ENCODE data around the gene ALPP.
"Not testable (repeated sequence)": the region's sequence is repeated elsewhere in the genome, so short reads cannot be mapped to it uniquely, and the experiment has no call there.

ALPP gene

DNA sequence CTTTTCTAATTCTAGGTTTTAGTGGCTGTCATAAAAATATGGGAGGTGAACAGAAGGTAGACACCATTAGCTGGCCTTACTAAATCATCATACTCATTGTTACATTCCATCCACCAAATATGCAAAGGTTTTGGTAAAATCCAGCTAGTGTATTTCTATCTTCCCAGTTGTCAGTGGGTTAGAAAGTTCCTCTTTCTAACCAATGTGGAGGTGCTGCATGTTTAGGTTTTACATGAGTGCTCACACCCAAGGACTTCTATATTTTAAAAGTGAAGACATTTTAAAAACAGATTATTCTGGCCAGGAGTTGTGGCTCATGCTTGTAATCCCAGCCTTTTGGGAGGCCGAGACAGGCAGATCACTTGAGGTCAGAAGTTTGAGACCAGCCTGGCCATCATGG, 5.9 kb downstream of the ALPP start:
- H3K9ac ChIP-seq (ENCODE audit: low read length) = no peak overlapping the region
- H3K4me1 ChIP-seq (ENCODE audit: control insufficient read depth, insufficient read depth, low read length) = no peaks in the 10 kb centered on the region
- H3K4me3 ChIP-seq (ENCODE audit: low read length) = no peak overlapping the region
- H3K36me3 ChIP-seq (ENCODE audit: control insufficient read depth, insufficient read depth, low read length) = no peaks in the 10 kb centered on the region
- H3K27ac ChIP-seq (ENCODE audit: low read depth, low read length) = no peak overlapping the region
- peaks cover 10% of the 10 kb centered on the region for H3K27me3 ChIP-seq (ENCODE audit: control insufficient read depth, insufficient read depth, low read length)

DNA sequence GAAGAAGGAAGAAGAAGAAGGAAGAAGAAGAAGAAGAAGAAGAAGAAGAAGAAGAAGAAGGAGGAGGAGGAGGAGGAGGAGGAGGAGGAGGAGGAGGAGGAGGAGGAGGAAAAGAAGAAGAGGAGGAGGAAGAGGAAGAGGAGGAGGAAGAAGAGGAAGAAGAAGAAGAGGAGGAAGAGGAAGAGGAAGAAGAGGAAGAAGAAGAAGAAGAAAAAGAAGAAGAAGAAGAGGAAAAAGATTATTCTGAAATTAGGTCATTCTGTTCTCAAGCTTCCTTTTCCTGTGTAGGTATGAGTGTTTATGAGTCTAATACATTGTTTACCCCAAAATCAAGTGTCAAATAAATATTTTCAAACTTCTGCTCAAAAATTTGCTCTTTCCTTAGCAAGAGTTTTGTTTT, 6.5 kb downstream of the ALPP start:
- not testable (repeated sequence) for H3K36me3 ChIP-seq (ENCODE audit: control insufficient read depth, insufficient read depth, low read length); H3K27me3 ChIP-seq (ENCODE audit: control insufficient read depth, insufficient read depth, low read length); H3K4me1 ChIP-seq (ENCODE audit: control insufficient read depth, insufficient read depth, low read length); H3K27ac ChIP-seq (ENCODE audit: low read depth, low read length); H3K9ac ChIP-seq (ENCODE audit: low read length); H3K4me3 ChIP-seq (ENCODE audit: low read length)

DNA sequence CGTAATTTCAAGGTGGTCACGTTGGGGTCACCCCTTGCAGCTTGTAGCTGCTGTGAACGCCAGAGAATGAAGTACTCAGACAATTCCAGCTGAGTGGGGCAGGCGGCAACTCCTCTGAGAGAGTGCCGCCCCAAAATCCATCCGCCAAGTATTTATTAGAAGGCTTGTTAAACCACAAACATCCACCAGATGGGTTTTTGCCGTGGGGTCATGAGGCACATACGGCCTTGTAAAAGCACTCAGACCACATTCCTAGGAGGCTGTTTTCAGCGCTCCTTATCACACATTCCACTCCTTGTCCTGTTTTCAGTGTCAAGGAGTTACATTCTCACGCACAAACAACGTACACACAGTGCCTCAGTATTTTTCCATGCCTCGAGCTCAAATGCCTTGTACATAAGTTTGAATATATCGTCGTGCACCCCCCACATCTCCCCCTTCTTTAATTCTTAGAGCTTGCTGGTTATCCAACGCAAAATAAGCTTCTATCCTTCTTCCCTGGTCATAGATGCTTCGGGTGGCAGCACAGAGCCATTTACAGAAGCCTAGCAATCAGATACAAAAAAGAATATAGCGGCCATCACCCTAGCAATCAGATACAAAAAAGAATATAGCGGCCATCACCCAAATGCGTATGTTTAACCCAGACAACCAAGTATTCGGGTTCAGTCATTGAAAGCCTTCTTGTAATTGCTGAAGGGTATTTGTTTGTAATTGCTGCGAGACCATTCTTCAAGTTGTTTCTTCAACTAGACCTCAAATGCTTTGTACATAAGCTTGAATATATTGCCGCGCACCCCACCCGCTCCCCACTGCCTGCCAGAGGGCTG, 7.3 kb downstream of the ALPP start:
- no peak overlapping the region for H3K4me3 ChIP-seq (ENCODE audit: low read length)

DNA sequence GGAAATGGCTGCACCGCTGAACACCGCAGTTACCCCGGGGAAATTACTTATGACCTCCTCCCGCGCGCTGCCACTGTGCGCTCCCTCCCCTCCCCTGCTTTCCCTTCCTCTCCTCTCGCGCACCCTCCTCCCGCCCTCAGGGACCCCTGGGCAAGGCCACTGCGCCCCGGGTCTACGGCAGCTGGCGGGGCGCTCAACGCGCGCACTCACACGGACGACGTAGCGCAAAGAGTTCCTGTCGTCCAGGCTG, 7.9 kb downstream of the ALPP start:
- no peak overlapping the region for H3K9ac ChIP-seq (ENCODE audit: low read length)
- no peak overlapping the region for H3K27ac ChIP-seq (ENCODE audit: low read depth, low read length)
- peaks cover 10% of the 10 kb centered on the region for H3K27me3 ChIP-seq (ENCODE audit: control insufficient read depth, insufficient read depth, low read length)
- H3K36me3 ChIP-seq (ENCODE audit: control insufficient read depth, insufficient read depth, low read length) = no peaks in the 10 kb centered on the region
- no peak overlapping the region for H3K4me3 ChIP-seq (ENCODE audit: low read length)
- no peaks in the 10 kb centered on the region for H3K4me1 ChIP-seq (ENCODE audit: control insufficient read depth, insufficient read depth, low read length)

More for the DNA sequence above, 7.3 kb downstream of the ALPP start:
- Histone ChIP-seq H3K27me3 (ENCODE audit: control insufficient read depth, insufficient read depth, low read length) (peaks cover 10% of the 10 kb centered on the region), H3K4me1 (ENCODE audit: control insufficient read depth, insufficient read depth, low read length) (no peaks in the 10 kb centered on the region), H3K9ac (ENCODE audit: low read length) (no peak overlapping the region), H3K36me3 (ENCODE audit: control insufficient read depth, insufficient read depth, low read length) (no peaks in the 10 kb centered on the region), H3K27ac (ENCODE audit: low read depth, low read length) (no peak overlapping the region)

DNA sequence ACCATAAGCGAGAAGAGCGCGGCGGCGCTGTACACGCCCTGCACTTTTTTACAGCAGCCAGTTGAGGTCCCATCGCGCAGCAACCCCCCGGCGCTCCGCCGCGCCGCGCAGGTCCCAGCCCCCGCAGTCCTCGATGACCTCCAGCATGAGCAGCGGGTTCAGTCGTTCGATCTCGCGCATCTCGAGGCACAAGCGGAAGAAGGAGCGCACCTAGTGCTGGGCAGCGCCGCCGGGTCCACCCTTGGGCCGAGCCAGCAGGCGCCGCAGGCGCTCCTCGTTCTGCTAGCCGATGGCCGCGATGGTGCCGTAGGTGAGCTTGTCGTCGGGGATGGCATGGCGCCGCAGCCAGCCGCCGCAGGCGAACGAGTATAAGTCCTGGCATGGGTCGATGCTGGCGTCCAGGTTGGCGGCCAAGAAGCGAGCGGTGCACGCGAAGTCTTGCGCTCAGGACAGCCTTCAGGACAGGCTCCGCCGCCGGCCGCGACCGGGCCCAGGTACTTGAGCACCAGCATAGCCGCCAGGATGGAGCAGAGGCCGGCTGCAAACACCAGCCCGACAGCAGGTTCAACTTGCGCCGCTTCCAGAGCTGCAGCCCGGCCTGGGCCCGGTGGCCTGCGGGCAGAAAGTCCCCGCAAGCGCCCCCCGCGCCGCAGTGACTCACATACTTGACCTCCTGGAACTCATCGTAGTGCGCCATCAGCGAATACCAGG, 8.3 kb downstream of the ALPP start:
- H3K36me3 ChIP-seq (ENCODE audit: control insufficient read depth, insufficient read depth, low read length) = no peaks in the 10 kb centered on the region
- no peak overlapping the region for H3K4me3 ChIP-seq (ENCODE audit: low read length)
- peaks cover 10% of the 10 kb centered on the region for H3K27me3 ChIP-seq (ENCODE audit: control insufficient read depth, insufficient read depth, low read length)
- H3K4me1 ChIP-seq (ENCODE audit: control insufficient read depth, insufficient read depth, low read length) = no peaks in the 10 kb centered on the region
- H3K27ac ChIP-seq (ENCODE audit: low read depth, low read length) = no peak overlapping the region
- no peak overlapping the region for H3K9ac ChIP-seq (ENCODE audit: low read length)

DNA sequence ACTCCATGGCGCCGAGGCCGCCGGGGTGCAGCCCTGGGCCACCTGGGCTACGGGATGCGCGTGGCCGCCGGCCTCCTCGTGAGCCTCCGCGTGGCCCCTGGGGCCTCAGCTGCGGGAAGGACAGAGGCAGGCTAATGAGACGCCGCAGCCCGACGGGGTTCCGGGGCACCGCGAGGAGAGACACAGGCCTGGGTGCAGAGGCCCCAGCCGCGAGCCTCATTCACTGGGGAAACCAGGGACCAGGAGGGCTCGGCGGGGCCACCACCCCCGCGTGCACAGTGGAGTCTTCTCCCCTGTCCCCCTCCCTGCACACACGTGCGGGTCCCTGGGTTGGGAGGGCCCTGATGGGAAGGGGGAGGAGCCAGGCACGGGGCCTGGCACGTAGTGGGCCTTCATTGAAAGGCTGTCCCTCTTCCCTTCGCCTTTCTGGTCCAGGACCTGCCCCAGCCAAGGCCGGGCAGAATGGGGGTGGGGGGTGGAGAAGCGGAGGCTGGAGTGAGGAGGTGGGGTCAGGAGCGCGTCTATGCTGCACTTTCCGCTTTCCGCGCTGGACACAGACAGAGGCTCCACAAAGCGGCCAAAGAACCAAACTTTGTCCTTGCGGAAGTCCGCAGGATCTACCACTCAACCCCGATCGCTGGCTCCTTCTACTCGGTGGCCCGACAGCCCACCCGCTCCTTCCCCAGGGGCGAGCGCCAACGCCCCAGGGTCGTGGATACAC, 9.1 kb downstream of the ALPP start:
- Histone ChIP-seq H3K9ac (ENCODE audit: low read length) (no peak overlapping the region), H3K27ac (ENCODE audit: low read depth, low read length) (no peak overlapping the region), H3K36me3 (ENCODE audit: control insufficient read depth, insufficient read depth, low read length) (no peaks in the 10 kb centered on the region), H3K4me1 (ENCODE audit: control insufficient read depth, insufficient read depth, low read length) (no peaks in the 10 kb centered on the region), H3K27me3 (ENCODE audit: control insufficient read depth, insufficient read depth, low read length) (peaks cover 10% of the 10 kb centered on the region), H3K4me3 (ENCODE audit: low read length) (no peak overlapping the region)

DNA sequence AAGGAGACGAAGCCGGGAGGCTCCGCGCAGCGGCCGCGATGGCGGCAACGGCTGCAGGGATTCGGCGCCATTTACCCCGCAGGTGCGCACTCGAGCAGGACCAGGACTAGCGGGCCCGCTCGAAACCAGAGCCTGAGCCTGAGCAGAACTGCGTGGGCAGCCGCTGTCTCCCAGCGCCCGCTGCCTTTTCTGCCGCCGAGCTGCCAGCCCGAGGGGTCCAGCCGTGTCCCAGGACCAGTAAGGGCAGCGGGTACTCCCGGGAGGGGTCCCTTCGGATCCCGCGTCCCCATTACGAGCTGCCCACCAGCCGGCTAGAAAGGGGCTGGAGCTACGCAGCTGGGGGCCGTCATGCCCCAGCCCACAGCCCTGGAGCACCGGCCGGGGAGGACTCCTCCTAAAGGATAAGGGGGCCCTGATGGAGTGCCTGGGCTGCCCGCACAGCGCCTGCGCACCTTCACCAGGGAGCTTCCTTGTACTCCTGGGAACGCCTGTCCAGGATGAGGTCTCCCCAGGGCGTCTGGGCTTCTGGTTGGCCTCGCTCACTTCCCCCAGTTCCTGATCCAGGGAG, 9.9 kb downstream of the ALPP start:
- no peak overlapping the region for H3K9ac ChIP-seq (ENCODE audit: low read length)
- no peak overlapping the region for H3K27ac ChIP-seq (ENCODE audit: low read depth, low read length)
- no peaks in the 10 kb centered on the region for H3K36me3 ChIP-seq (ENCODE audit: control insufficient read depth, insufficient read depth, low read length)
- H3K4me1 ChIP-seq (ENCODE audit: control insufficient read depth, insufficient read depth, low read length) = no peaks in the 10 kb centered on the region
- no peak overlapping the region for H3K4me3 ChIP-seq (ENCODE audit: low read length)
- peaks cover 8% of the 10 kb centered on the region for H3K27me3 ChIP-seq (ENCODE audit: control insufficient read depth, insufficient read depth, low read length)

DNA sequence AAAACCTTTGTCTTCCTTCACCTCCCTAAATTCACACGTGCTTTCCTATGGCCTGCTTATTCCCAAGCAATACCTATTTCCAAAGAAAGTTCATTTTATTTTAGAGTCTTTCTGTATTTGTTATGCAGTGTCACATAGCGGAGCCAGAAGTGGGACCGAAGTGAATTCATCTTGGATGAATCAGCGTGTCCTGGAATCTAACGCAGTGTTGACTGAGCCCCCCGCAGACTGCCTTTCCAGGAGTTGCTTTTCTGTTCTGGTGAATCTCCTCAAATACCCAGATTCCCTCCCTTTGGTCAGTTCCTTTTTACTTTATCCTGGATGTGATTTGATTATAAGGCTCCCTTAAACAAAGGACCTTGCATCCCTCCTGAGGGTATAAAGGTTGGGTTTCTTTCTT, 10.8 kb downstream of the ALPP start:
- Histone ChIP-seq H3K27ac (ENCODE audit: low read depth, low read length) (no peak overlapping the region), H3K9ac (ENCODE audit: low read length) (no peak overlapping the region), H3K27me3 (ENCODE audit: control insufficient read depth, insufficient read depth, low read length) (peaks cover 8% of the 10 kb centered on the region), H3K4me3 (ENCODE audit: low read length) (no peak overlapping the region), H3K4me1 (ENCODE audit: control insufficient read depth, insufficient read depth, low read length) (no peaks in the 10 kb centered on the region), H3K36me3 (ENCODE audit: control insufficient read depth, insufficient read depth, low read length) (no peaks in the 10 kb centered on the region)

DNA sequence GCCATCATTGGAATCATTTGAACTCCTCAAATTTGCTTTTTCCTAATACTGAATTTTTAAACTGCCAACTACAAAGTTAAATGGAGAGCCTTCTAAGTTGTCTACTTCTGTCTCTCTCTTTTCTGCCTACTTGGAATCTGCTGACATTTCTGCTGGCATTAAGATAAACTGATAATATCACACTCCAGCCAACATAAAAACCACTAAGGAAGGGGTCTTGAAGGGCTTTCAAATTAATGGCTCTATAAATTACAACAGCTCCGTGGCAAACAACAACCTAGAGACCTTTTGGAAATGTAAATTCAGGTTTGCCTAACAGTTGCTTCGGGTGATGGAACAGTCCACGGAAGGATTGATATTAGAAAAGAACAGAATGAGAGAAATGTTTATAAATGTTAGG, 12.1 kb downstream of the ALPP start:
- no peak overlapping the region for H3K9ac ChIP-seq (ENCODE audit: low read length)
- H3K4me1 ChIP-seq (ENCODE audit: control insufficient read depth, insufficient read depth, low read length) = no peaks in the 10 kb centered on the region
- H3K36me3 ChIP-seq (ENCODE audit: control insufficient read depth, insufficient read depth, low read length) = no peaks in the 10 kb centered on the region
- no peak overlapping the region for H3K4me3 ChIP-seq (ENCODE audit: low read length)
- H3K27ac ChIP-seq (ENCODE audit: low read depth, low read length) = no peak overlapping the region
- H3K27me3 ChIP-seq (ENCODE audit: control insufficient read depth, insufficient read depth, low read length) = peaks cover 8% of the 10 kb centered on the region

DNA sequence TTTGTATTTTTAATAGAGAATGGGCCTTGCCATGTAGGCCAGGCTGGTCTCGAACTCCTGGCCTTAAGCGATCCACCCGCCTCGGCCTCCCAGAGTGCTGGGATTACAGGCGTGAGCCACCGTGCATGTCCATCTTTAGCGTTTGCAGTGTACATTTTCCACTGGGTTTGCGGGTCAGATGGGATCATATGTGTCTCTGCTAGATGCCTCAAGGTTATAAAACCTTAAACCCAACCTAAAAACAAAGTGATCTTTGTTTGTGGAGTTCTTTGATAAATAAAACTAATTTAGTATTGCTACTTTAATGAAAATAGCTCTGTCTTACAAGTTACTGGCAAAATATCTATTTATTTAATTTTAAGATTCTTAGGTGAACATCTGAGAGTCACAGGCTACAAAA, 15.0 kb downstream of the ALPP start:
- Histone ChIP-seq H3K27me3 (ENCODE audit: control insufficient read depth, insufficient read depth, low read length) (peaks cover 1% of the 10 kb centered on the region), H3K27ac (ENCODE audit: low read depth, low read length) (no peak overlapping the region), H3K4me3 (ENCODE audit: low read length) (no peak overlapping the region), H3K9ac (ENCODE audit: low read length) (no peak overlapping the region), H3K36me3 (ENCODE audit: control insufficient read depth, insufficient read depth, low read length) (no peaks in the 10 kb centered on the region), H3K4me1 (ENCODE audit: control insufficient read depth, insufficient read depth, low read length) (no peaks in the 10 kb centered on the region)

DNA sequence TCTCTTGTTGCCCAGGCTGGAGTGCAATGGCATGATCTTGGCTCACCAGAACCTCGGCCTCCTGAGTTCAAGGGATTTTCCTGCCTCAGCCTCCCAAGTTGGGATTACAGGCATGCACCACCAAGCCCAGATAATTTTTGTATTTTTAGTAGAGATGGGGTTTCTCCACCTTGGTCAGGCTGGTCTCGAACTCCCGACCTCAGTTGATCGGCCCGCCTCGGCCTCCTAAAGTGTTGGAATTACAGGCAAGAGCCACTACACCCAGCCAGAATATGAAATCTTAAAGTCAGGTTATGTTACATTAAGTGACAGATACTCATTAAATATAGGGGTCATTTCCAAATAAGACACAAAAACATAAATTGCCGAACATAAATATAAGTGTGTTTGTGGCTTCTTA, 15.9 kb downstream of the ALPP start:
- H3K9ac ChIP-seq (ENCODE audit: low read length); H3K27me3 ChIP-seq (ENCODE audit: control insufficient read depth, insufficient read depth, low read length); H3K27ac ChIP-seq (ENCODE audit: low read depth, low read length); H3K4me1 ChIP-seq (ENCODE audit: control insufficient read depth, insufficient read depth, low read length); H3K4me3 ChIP-seq (ENCODE audit: low read length); H3K36me3 ChIP-seq (ENCODE audit: control insufficient read depth, insufficient read depth, low read length): not testable (repeated sequence)

DNA sequence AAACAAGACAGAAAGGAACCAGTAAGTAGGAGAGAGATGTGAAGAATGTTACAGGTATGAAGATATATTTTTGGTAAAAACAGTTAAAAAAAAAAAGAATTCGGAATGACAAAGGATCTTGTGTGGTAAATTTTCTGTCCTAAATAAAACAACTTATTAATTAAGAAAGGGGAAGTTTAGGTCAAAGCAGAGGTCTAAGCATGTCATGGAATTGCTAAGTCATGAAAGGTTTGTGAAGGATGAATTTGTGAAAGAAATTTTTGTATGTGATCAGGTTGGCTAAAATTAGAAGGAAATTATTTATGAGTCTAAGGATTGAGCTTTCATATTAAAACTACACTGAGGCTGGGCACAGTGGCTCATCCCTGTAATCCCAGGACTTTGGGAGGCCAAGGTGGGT, 17.0 kb downstream of the ALPP start:
- no peaks in the 10 kb centered on the region for H3K4me1 ChIP-seq (ENCODE audit: control insufficient read depth, insufficient read depth, low read length)
- no peak overlapping the region for H3K4me3 ChIP-seq (ENCODE audit: low read length)
- H3K36me3 ChIP-seq (ENCODE audit: control insufficient read depth, insufficient read depth, low read length) = no peaks in the 10 kb centered on the region
- H3K27ac ChIP-seq (ENCODE audit: low read depth, low read length) = no peak overlapping the region
- H3K27me3 ChIP-seq (ENCODE audit: control insufficient read depth, insufficient read depth, low read length) = no peaks in the 10 kb centered on the region
- H3K9ac ChIP-seq (ENCODE audit: low read length) = no peak overlapping the region

Data from rectal smooth muscle tissue (tissue), 1 donor.